Testis (tissue), 3 donors: Measurements from ENCODE around the gene IER3. TPM values are rescaled to one million over a fixed set of nuclear protein-coding genes. Genes with fewer than 3 reads are reported as not detected.

Experiments
- DNase-seq: peaks from one replicate; pipeline ENCODE4 v3.0.0-alpha.2; 2019
- H3K27ac ChIP-seq, 2 donors: fragments of 200-600 bp; sonication (generic); one replicate each; pipeline ENCODE4 v1.5.1; 2019
- H3K27me3 ChIP-seq: fragments of 200-600 bp; sonication (generic); one replicate; pipeline ENCODE4 v1.5.1; 2019
- H3K36me3 ChIP-seq: fragments of 200-600 bp; sonication (generic); one replicate; pipeline ENCODE4 v1.5.1; 2017; ENCODE audit warnings: low read depth; ENCODE audit errors: missing control alignments
- H3K4me1 ChIP-seq: fragments of 200-600 bp; sonication (generic); one replicate; pipeline ENCODE4 v1.5.1; 2019
- H3K4me3 ChIP-seq, 2 donors: fragments of 200-600 bp; sonication (generic); one replicate each; pipeline ENCODE4 v1.5.1; 2017 to 2019
- H3K9me3 ChIP-seq: fragments of 200-600 bp; sonication (generic); one replicate; pipeline ENCODE4 v1.5.1; 2017
- CTCF ChIP-seq, 3 experiments: fragments of 450-650 bp in 2 of 3; fragments of 200-600 bp in 1 of 3; sonication (generic) in 1 of 3; IDR thresholded peaks; one replicate each; pipeline ENCODE4 v1.5.1; 2016 to 2019; ENCODE audit warnings: antibody characterized with exemption in 3 of 3, mild to moderate bottlenecking in 2 of 3, moderate library complexity in 1 of 3
- POLR2A ChIP-seq: fragments of 450-650 bp; IDR thresholded peaks from one replicate; pipeline ENCODE4 v1.6.1; 2017; ENCODE audit warnings: antibody characterized with exemption, mild to moderate bottlenecking, moderate library complexity
- WGBS, 2 donors: methylation state at CpG; one replicate each; pipeline ENCODE4 v1.1.5; 2018; 5-methylcytosine and 5-hydroxymethylcytosine counted together
- intact Hi-C: fragments of 100-400 bp; cut with DNase I; formaldehyde crosslinking; loops from one replicate; pipeline ENCODE4 v1.15.1; 2023; ENCODE audit warnings: low total_unique reads
- polyA plus RNA-seq: library from polyadenylated mRNA; stranded (reverse); fragments of 350-450 nt; fragmentation: Illumina TruSeq; extraction: RNeasy Lipid Tissue Mini Kit (QIAGEN cat#74804); gene quantifications from one replicate; pipeline ENCODE4 v1.2.3, GENCODE V29; 2014; ENCODE audit warnings: low read depth, low replicate concordance; ENCODE audit not compliant: insufficient read depth
- total RNA-seq, 2 donors: library from RNA; depleted of rRNA; stranded (reverse); fragments of >200 nt; gene quantifications; one replicate each; pipeline ENCODE4 v1.2.3, GENCODE V29; 2016

Gene IER3
- total and polyA plus RNA-seq, 3 donors from 2014 or later: 1.4 to 11.1 (median 7.7) TPM

GRCh38 chr6:30748851-30749540, 4.6 kb upstream of the IER3 start:
- no peaks in the 10 kb centered on the region for H3K27me3 ChIP-seq
- H3K4me3 ChIP-seq: no peak overlapping the region
- WGBS, 2 donors: 62 to 73% methylated on average over 8 of the region's 8 CpGs
- intact Hi-C loops: no loop called here
- no peak overlapping the region for H3K27ac ChIP-seq
- DNase-seq: no peak
- H3K4me1 ChIP-seq: peaks cover 15% of the 10 kb centered on the region
- H3K9me3 ChIP-seq: no peaks in the 10 kb centered on the region
- TF ChIP-seq POLR2A (no peak), CTCF (IDR thresholded peaks at IDR 0.05) (no peak)
- no peaks in the 10 kb centered on the region for H3K36me3 ChIP-seq

- 74 to 82% methylated on average over 6 of the region's 6 CpGs for WGBS, 2 donors
- DNase-seq: no peak
- TF ChIP-seq CTCF (IDR thresholded peaks at IDR 0.05): no peak
- no peak for TF ChIP-seq POLR2A
- Histone ChIP-seq H3K27ac (no peak overlapping the region), H3K4me1 (peaks cover 24% of the 10 kb centered on the region), H3K4me3 (no peak overlapping the region), H3K27me3 (no peaks in the 10 kb centered on the region), H3K9me3 (no peaks in the 10 kb centered on the region), H3K36me3 (no peaks in the 10 kb centered on the region)
- intact Hi-C loops: no loop called here
These were observed 3.8 kb upstream of the IER3 start for GRCh38 chr6:30747902-30748769.

- no peak for TF ChIP-seq POLR2A
- TF ChIP-seq CTCF (IDR thresholded peaks at IDR 0.05): no peak
- Histone ChIP-seq H3K27ac (no peak overlapping the region), H3K4me3 (no peak overlapping the region), H3K36me3 (no peaks in the 10 kb centered on the region), H3K9me3 (no peaks in the 10 kb centered on the region), H3K4me1 (peaks cover 19% of the 10 kb centered on the region), H3K27me3 (no peaks in the 10 kb centered on the region)
- intact Hi-C loops: no loop called here
- no peak for DNase-seq
- WGBS, 2 donors: 25 to 40% methylated on average over 1 of the region's 1 CpG
These were observed 2.9 kb upstream of the IER3 start for GRCh38 chr6:30747300-30747687.

GRCh38 chr6:30743099-30744053, 971 bp downstream of the IER3 start:
- H3K27ac ChIP-seq: peak overlapping the region; percentile 84 to 94
- no peaks in the 10 kb centered on the region for H3K36me3 ChIP-seq
- peak overlapping the region; percentile 82 to 86 for H3K4me3 ChIP-seq
- no peaks in the 10 kb centered on the region for H3K9me3 ChIP-seq
- no peak for TF ChIP-seq POLR2A
- TF ChIP-seq CTCF (IDR thresholded peaks at IDR 0.05): no peak
- H3K27me3 ChIP-seq: no peaks in the 10 kb centered on the region
- peak; percentile 42 for DNase-seq
- intact Hi-C loops: no loop called here
- 15 to 23% methylated on average over 39 to 54 of the region's 55 CpGs for WGBS, 2 donors
- peaks cover 21% of the 10 kb centered on the region for H3K4me1 ChIP-seq
